GM13977 (cell line): Measurements from ENCODE around the gene PALS1.
"Not testable (repeated sequence)": the region's sequence is repeated elsewhere in the genome, so short reads cannot be mapped to it uniquely, and the experiment has no call there.

ENCODE experiments used
- DNase-seq: peaks from one replicate; pipeline ENCODE4 v3.0.0; 2012; ENCODE audit warnings: low spot score
- in situ Hi-C: fragments of 300-500 bp; cut with MboI; formaldehyde crosslinking; loops from one replicate; pipeline ENCODE4 v1.12.0; 2022; ENCODE audit warnings: low sequenced_read_pairs, low pct_unique_long_range_greater_than_20kb, mixed read lengths, inconsistent platforms; ENCODE audit not compliant: unreplicated experiment
- TF ChIP-seq, protein P1 (sequence below): IDR thresholded peaks from 2 replicates; pipeline ENCODE4 v1.5.1; 2012; ENCODE audit warnings: mild to moderate bottlenecking, control low read depth; ENCODE audit not compliant: insufficient read depth; ENCODE audit errors: extremely low read depth, missing control alignments

PALS1 gene

DNA sequence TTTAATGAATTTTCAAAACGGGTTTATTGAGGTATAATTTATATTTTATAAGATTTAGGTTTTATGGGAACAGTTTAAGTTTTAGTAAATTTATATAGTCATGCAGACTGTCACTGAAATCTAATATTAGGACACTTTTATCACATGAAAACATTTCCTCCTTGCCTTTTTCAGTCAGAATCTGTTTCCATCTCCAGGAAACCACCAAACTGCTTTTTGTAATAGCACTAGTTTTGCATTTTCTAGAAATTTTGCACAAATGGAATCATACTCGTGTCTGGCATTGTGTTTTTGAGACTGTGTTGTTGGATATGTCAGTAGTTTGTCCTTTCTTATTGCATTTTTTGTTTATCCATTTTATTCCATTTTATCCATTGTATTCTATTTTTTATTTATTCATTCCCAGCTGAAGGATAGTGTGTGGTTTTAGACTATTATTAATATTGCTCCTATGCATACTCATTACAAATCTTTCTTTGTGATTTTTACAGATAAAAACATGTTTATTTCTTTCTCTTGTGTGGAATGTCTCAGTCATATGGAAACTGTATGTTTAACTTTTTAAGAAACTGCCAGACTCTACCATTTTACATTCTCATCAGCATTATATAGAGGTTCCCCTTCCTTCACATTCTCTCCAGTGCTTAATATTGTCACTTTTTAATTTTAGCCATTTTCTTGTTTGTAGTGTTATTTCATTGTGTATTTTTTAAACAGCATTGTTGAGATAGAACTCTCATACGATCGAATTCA is 26.5 kb downstream of the PALS1 start:
- TF ChIP-seq, protein P1, sequence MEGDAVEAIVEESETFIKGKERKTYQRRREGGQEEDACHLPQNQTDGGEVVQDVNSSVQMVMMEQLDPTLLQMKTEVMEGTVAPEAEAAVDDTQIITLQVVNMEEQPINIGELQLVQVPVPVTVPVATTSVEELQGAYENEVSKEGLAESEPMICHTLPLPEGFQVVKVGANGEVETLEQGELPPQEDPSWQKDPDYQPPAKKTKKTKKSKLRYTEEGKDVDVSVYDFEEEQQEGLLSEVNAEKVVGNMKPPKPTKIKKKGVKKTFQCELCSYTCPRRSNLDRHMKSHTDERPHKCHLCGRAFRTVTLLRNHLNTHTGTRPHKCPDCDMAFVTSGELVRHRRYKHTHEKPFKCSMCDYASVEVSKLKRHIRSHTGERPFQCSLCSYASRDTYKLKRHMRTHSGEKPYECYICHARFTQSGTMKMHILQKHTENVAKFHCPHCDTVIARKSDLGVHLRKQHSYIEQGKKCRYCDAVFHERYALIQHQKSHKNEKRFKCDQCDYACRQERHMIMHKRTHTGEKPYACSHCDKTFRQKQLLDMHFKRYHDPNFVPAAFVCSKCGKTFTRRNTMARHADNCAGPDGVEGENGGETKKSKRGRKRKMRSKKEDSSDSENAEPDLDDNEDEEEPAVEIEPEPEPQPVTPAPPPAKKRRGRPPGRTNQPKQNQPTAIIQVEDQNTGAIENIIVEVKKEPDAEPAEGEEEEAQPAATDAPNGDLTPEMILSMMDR = no peak
- in situ Hi-C loops = no loop called here
- no peak for DNase-seq

DNA sequence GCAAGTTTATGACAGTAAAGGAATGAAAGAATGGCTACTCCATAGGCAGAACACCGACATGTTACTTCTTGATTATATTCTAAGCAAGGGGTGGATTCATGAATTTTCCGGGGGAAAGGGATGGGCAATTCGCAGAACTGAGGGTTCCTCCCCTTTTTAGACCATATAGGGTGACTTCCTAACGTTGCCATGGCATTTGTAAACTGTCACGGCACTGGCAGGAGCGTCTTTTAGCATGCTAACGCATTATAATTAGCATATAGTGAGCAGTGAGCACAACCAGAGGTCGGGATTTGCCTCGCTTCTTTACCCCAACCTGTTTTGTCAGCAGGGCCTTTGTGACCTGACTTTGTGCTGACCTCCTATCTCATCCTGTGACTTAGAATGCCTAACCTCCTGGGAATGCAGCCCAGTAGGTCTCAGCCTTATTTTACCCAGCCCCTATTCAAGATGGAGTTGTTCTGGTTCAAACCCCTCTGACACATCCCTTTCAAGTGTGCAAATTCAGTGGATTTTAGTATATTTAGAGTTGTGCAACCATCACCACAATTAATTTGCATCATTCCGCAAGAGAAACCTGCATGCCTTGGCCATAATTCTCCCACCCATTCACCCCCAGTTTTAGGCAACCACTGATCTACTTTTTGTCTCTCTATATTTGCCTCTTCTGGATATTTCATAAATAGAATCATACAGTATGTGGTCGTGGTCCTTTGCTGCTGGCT is 27.4 kb downstream of the PALS1 start:
- in situ Hi-C loops = no loop called here
- TF ChIP-seq, protein P1 = no peak

DNA sequence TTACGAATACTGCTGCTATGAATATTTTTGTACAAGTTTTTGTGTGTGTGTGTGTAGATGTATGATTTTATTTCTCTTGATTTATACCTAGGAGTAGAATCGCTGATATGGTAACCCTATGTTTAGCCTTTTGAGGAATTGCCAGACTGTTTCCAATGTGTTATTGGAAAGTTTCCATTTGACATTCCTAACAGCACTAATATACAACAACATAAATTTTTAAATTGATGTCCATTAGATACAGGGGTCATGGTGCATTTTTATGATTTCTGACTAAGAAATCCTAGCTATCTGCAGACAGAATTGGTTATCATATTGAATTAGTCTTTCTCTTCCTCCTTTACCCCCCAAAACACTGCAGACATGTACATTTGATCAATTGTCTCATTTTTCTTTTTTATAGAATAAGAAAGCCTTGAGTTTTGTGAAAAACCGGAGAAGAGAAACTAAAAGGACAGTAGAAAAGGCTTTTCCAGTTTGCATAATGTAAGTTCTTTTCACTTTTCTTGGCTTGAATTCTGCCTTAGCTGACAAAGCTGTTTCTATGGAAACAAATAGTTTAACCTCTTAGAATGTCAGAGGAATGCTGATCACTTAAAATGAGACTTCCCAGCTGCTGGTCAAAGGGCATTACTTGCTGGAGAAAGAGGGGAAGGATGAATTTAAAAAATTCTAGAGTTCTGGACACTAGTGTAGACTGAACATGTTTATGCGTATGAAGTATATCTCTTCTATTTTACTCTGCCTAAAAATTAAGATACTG is 28.2 kb downstream of the PALS1 start:
- TF ChIP-seq, protein P1 = no peak
- in situ Hi-C loops = no loop called here
- DNase-seq = no peak

More for the DNA sequence above, 27.4 kb downstream of the PALS1 start:
- DNase-seq = no peak

DNA sequence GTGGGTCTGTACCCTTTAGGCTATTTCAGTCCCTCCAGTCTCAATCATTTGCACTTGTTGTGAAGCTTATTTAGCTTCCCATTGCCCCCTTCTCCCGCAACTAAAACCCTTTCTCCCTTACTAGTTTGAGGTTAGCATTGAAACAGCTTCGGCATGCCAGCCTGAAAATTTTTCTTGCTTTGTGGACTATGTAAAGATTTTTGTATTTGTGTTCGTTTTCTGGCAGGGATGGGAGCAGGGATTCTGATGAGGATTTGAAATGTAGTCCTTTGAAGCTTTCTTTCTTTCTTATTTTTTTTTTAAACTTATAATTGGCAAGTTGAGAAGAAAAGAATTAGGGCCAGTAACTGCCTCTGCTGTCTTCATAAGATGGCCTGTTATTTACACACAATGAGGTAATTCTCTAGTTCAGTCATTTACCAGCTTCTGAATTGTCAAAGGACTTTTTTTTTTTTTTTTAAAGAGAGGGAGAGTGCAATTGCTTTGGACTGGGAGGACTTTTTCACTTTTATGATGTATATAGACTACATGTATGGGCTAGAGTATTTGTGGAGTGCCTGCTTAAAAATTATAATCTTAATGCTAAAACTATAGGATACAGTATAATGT is 29.0 kb downstream of the PALS1 start:
- in situ Hi-C loops = no loop called here
- DNase-seq = no peak

DNA sequence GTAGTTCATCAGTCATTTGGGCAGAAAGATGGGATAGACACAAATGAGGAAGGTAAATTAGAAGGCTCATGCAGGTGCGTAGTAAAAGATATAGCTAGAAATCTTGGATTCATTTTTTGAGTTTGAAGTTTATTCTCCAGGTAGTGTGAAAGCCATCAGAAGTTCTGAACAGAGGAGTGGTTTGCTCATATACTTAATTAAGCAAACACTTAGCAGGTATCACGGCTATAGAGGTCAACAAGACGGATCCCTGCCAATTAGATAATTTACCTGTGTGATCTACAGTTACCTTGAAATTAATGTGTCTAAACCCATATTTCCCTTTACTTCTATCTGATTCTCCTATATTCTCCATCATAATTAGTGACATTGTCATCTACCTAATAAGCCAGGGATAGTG is 29.7 kb downstream of the PALS1 start:
- no peak for DNase-seq
- TF ChIP-seq, protein P1 = no peak
- in situ Hi-C loops = no loop called here

More for the DNA sequence above, 29.0 kb downstream of the PALS1 start:
- TF ChIP-seq, protein P1 = no peak

DNA sequence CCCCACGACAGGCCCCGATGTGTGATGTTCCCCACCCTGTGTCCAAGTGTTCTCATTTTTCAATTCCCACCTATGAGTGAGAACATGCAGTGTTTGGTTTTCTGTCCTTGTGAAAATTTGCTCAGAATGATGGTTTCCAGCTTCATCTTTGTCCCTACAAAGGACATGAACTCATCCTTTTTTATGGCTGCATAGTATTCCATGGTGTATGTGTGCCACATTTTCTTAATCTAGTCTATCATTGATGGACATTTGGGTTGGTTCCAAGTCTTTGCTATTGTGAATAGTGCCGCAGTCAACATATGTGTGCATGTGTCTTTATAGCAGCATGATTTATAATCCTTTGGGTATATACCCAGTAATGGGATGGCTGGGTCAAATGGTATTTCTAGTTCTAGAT is 32.0 kb downstream of the PALS1 start:
- DNase-seq, in situ Hi-C loops: not testable (repeated sequence)
